Osteoblast (primary cell): ENCODE measurements around the gene TMC1. TPM values are rescaled to one million over a fixed set of nuclear protein-coding genes. Genes with fewer than 3 reads are reported as not detected.

Experiments
- DNase-seq: peaks from one replicate; pipeline ENCODE4 v3.0.0; 2011; ENCODE audit warnings: low spot score, mixed read lengths; ENCODE audit not compliant: insufficient read length; ENCODE audit errors: missing footprints
- H2AFZ ChIP-seq: 2 replicates; pipeline ENCODE4 v1.6.0; 2011; ENCODE audit warnings: mild to moderate bottlenecking, low read length
- H3K27ac ChIP-seq: 2 replicates; pipeline ENCODE4 v1.5.1; 2011; ENCODE audit warnings: mild to moderate bottlenecking, low read depth, low read length, moderate library complexity
- H3K27me3 ChIP-seq: 2 replicates; pipeline ENCODE4 v1.6.0; 2012; ENCODE audit warnings: mild to moderate bottlenecking, control low read depth, inconsistent platforms, low read length, moderate library complexity; ENCODE audit not compliant: insufficient read depth
- H3K36me3 ChIP-seq: 2 replicates; pipeline ENCODE4 v1.5.1; 2011; ENCODE audit warnings: mild to moderate bottlenecking, low read length, control low read depth, moderate library complexity; ENCODE audit not compliant: insufficient read depth
- H3K4me1 ChIP-seq: 2 replicates; pipeline ENCODE4 v1.5.1; 2011; ENCODE audit warnings: mild to moderate bottlenecking, low read length, control low read depth, moderate library complexity; ENCODE audit not compliant: insufficient read depth
- H3K4me2 ChIP-seq: 2 replicates; pipeline ENCODE4 v1.6.0; 2011; ENCODE audit warnings: mild to moderate bottlenecking, low read length; ENCODE audit not compliant: insufficient read depth
- H3K4me3 ChIP-seq: fragments of 200-600 bp; sonication (generic); 3 replicates; pipeline ENCODE4 v1.5.1; 2012; ENCODE audit warnings: mild to moderate bottlenecking, low read length, inconsistent platforms; ENCODE audit not compliant: insufficient read depth
- H3K79me2 ChIP-seq: 2 replicates; pipeline ENCODE4 v1.6.0; 2012; ENCODE audit warnings: mild to moderate bottlenecking, low read length, control low read depth, inconsistent platforms; ENCODE audit not compliant: insufficient read depth
- H3K9me3 ChIP-seq: 2 replicates; pipeline ENCODE4 v1.5.1; 2011; ENCODE audit warnings: low read depth, low read length, control low read depth
- H4K20me1 ChIP-seq: 2 replicates; pipeline ENCODE4 v1.6.0; 2012; ENCODE audit warnings: mild to moderate bottlenecking, low read length, control low read depth; ENCODE audit not compliant: insufficient read depth
- CTCF ChIP-seq: IDR thresholded peaks from 2 replicates; pipeline ENCODE4 v1.5.1; 2011; ENCODE audit warnings: mild to moderate bottlenecking, low read depth, low read length, moderate library complexity; ENCODE audit errors: extremely low read depth
- total RNA-seq: library from RNA; depleted of rRNA; stranded (reverse); fragments of >200 nt; gene quantifications from 2 replicates; pipeline ENCODE4 v1.2.3, GENCODE V29; 2012

TMC1 gene
- total RNA-seq, 1 donor: under 0.01 TPM

GRCh38 chr9:72834994-72835393 is 313.6 kb downstream of the TMC1 start:
- H3K4me1 ChIP-seq: no peaks in the 10 kb centered on the region
- no peaks in the 10 kb centered on the region for H3K9me3 ChIP-seq
- H3K36me3 ChIP-seq: no peaks in the 10 kb centered on the region
- TF ChIP-seq CTCF: no peak
- no peaks in the 10 kb centered on the region for H3K79me2 ChIP-seq
- H2AFZ ChIP-seq: no peak overlapping the region
- no peak overlapping the region for H3K27ac ChIP-seq
- H3K4me3 ChIP-seq: no peak overlapping the region
- H3K4me2 ChIP-seq: no peak overlapping the region
- no peaks in the 10 kb centered on the region for H4K20me1 ChIP-seq
- H3K27me3 ChIP-seq: no peaks in the 10 kb centered on the region
- DNase-seq: no peak

GRCh38 chr9:72836790-72837189 is 315.4 kb downstream of the TMC1 start:
- Histone ChIP-seq H3K79me2 (no peaks in the 10 kb centered on the region), H3K4me3 (no peak overlapping the region)

GRCh38 chr9:72839085-72839484 is 317.7 kb downstream of the TMC1 start:
- H3K79me2 ChIP-seq: no peaks in the 10 kb centered on the region
- peak; percentile 73 for DNase-seq
- no peak for TF ChIP-seq CTCF
- no peaks in the 10 kb centered on the region for H4K20me1 ChIP-seq
- no peak overlapping the region for H3K27ac ChIP-seq
- H3K4me1 ChIP-seq: no peaks in the 10 kb centered on the region
- H3K4me3 ChIP-seq: no peak overlapping the region
- no peak overlapping the region for H3K4me2 ChIP-seq
- no peaks in the 10 kb centered on the region for H3K9me3 ChIP-seq
- no peak overlapping the region for H2AFZ ChIP-seq
- H3K36me3 ChIP-seq: no peaks in the 10 kb centered on the region
- H3K27me3 ChIP-seq: no peaks in the 10 kb centered on the region

More at GRCh38 chr9:72836790-72837189, 315.4 kb downstream of the TMC1 start:
- Histone ChIP-seq H4K20me1 (no peaks in the 10 kb centered on the region), H3K4me1 (no peaks in the 10 kb centered on the region), H3K27me3 (no peaks in the 10 kb centered on the region), H3K36me3 (no peaks in the 10 kb centered on the region), H3K27ac (no peak overlapping the region), H3K4me2 (no peak overlapping the region), H2AFZ (no peak overlapping the region), H3K9me3 (no peaks in the 10 kb centered on the region)
- DNase-seq: no peak
- TF ChIP-seq CTCF: no peak

- Histone ChIP-seq H3K79me2 (no peaks in the 10 kb centered on the region), H3K4me3 (no peak overlapping the region), H3K4me2 (no peak overlapping the region), H3K4me1 (no peaks in the 10 kb centered on the region), H2AFZ (no peak overlapping the region), H3K27ac (no peak overlapping the region), H3K9me3 (no peaks in the 10 kb centered on the region), H3K27me3 (no peaks in the 10 kb centered on the region), H4K20me1 (no peaks in the 10 kb centered on the region), H3K36me3 (no peaks in the 10 kb centered on the region)
- no peak for TF ChIP-seq CTCF
- no peak for DNase-seq
Measured at GRCh38 chr9:72843520-72844439, 322.4 kb downstream of the TMC1 start.
